GM04503 (cell line): ENCODE data around the gene POLR2J3.
"Not testable (repeated sequence)": the region's sequence is repeated elsewhere in the genome, so short reads cannot be mapped to it uniquely, and the experiment has no call there.

Experiments used
- DNase-seq: peaks from one replicate; pipeline ENCODE4 v3.0.0-alpha.2; 2012; ENCODE audit warnings: low read depth

Gene POLR2J3

GRCh38 chr7:102520797-102521196, 51.6 kb downstream of the POLR2J3 start:
- not testable (repeated sequence) for DNase-seq

DNA sequence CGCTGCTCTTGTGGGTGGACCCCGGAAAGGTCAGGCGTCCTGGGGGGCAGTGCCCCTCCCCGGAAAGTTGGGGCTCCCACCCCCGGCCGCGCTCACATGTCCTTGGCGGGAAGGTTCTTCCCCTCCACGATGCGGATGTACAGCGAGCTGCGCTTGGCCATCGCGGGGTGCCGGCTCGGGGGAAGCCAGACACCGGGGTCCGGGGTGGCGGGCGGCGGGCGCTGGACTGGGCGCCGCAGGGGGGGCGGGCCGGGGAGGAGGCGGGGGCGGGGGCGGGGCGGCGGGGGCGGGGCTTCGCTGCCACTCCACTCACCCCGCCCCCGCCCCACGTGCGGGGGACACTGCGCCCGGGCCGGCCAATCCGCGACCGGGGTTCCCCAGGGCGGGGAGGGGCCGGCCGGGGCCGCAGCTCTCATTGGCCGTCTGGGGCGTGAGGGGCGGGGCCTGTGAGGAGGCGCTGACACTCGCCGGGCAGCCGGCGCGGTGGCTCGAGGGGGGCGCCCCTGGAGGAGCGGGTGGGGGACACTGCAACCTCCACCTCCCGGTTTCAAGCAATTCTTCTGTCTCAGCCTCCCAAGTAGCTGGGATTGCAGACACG, 54.7 kb downstream of the POLR2J3 start, which contains the start of gene RASA4B:
RASA4B (minus strand) TSS at position 228 of the 598 bp plus-strand sequence; CDS start at position 161, 67 bp downstream.
- DNase-seq, result not testable (repeated sequence)
